Neural progenitor cell (in vitro differentiated cells): ENCODE measurements around the gene SLC35F2. TPM values are rescaled to one million over a fixed set of nuclear protein-coding genes. Genes with fewer than 3 reads are reported as not detected.

Experiments
- DNase-seq: peaks from one replicate; pipeline ENCODE4 v3.0.0-alpha.2; 2016; ENCODE audit warnings: low spot score
- H2AFZ ChIP-seq: fragments of 200-600 bp; sonication (generic); replicated peaks from 2 replicates; pipeline ENCODE4 v1.6.1; 2016; ENCODE audit warnings: antibody characterized with exemption
- H3F3A ChIP-seq: fragments of 200-600 bp; sonication (generic); 2 replicates; pipeline ENCODE4 v1.6.1; 2016; ENCODE audit warnings: antibody characterized with exemption, low read depth
- H3K27ac ChIP-seq: fragments of 200-600 bp; sonication (generic); 2 replicates; pipeline ENCODE4 v1.5.1; 2016; ENCODE audit warnings: mild to moderate bottlenecking
- H3K27me3 ChIP-seq: fragments of 200-600 bp; sonication (generic); 2 replicates; pipeline ENCODE4 v1.6.1; 2016; ENCODE audit warnings: mild to moderate bottlenecking, moderate library complexity
- H3K36me3 ChIP-seq: fragments of 200-600 bp; sonication (generic); 2 replicates; pipeline ENCODE4 v1.5.1; 2016
- H3K4me1 ChIP-seq: fragments of 200-600 bp; sonication (generic); 2 replicates; pipeline ENCODE4 v1.6.1; 2016; ENCODE audit warnings: mixed run types
- H3K4me2 ChIP-seq: fragments of 200-600 bp; sonication (generic); 2 replicates; pipeline ENCODE4 v1.6.1; 2016
- H3K4me3 ChIP-seq: fragments of 200-600 bp; sonication (generic); 2 replicates; pipeline ENCODE4 v1.5.1; 2016
- H3K79me2 ChIP-seq: fragments of 200-600 bp; sonication (generic); 2 replicates; pipeline ENCODE4 v1.6.1; 2016; ENCODE audit warnings: low read depth
- H3K9ac ChIP-seq: fragments of 200-600 bp; sonication (generic); 2 replicates; pipeline ENCODE4 v1.6.1; 2016
- H3K9me3 ChIP-seq: fragments of 200-600 bp; sonication (generic); 2 replicates; pipeline ENCODE4 v1.5.1; 2016; ENCODE audit warnings: low read depth
- H4K20me1 ChIP-seq: fragments of 200-600 bp; sonication (generic); 2 replicates; pipeline ENCODE4 v1.6.1; 2016; ENCODE audit warnings: low read depth
- H3K27ac Mint-ChIP-seq: 3 replicates; pipeline ENCODE4 v1.8.0; 2021; ENCODE audit warnings: mixed read lengths
- H3K27me3 Mint-ChIP-seq: 2 replicates; pipeline ENCODE4 v1.8.0; 2022; ENCODE audit warnings: low read depth, mild to moderate bottlenecking, inconsistent platforms, moderate library complexity, mixed read lengths; ENCODE audit not compliant: insufficient read depth
- H3K36me3 Mint-ChIP-seq: 3 replicates; pipeline ENCODE4 v1.8.0; 2021; ENCODE audit warnings: mixed read lengths
- H3K4me1 Mint-ChIP-seq: 3 replicates; pipeline ENCODE4 v1.8.0; 2021; ENCODE audit warnings: mixed read lengths
- H3K4me3 Mint-ChIP-seq: 3 replicates; pipeline ENCODE4 v1.8.0; 2021; ENCODE audit warnings: mild to moderate bottlenecking, moderate library complexity, mixed read lengths
- H3K9me3 Mint-ChIP-seq: 3 replicates; pipeline ENCODE4 v1.8.0; 2020; ENCODE audit warnings: mixed read lengths
- CTCF ChIP-seq: fragments of 200-600 bp; sonication (generic); IDR thresholded peaks from 2 replicates; pipeline ENCODE4 v1.5.1; 2017; ENCODE audit warnings: antibody characterized with exemption, mild to moderate bottlenecking
- EZH2 ChIP-seq: fragments of 200-600 bp; sonication (generic); IDR thresholded peaks from 2 replicates; pipeline ENCODE4 v1.6.1; 2017; ENCODE audit warnings: antibody characterized with exemption, mild to moderate bottlenecking, moderate library complexity
- EZH2phosphoT487 ChIP-seq: fragments of 200-600 bp; sonication (generic); IDR thresholded peaks from 2 replicates; pipeline ENCODE4 v1.6.1; 2017; ENCODE audit warnings: antibody characterized with exemption
- total RNA-seq: library from RNA; depleted of rRNA; stranded (reverse); fragments of >200 nt; gene quantifications from 2 replicates; pipeline ENCODE4 v1.2.3, GENCODE V29; 2015; ENCODE audit warnings: low replicate concordance

The SLC35F2 gene
- total RNA-seq, 1 donor from 2014 or later = 9.8 TPM

GRCh38 chr11:107789767-107790166 is 68.8 kb downstream of the SLC35F2 start:
- Mint-ChIP-seq H3K4me3 (no peak overlapping the region), H3K4me1 (peaks cover 18% of the 10 kb centered on the region), H3K36me3 (no peaks in the 10 kb centered on the region), H3K27ac (no peak overlapping the region), H3K27me3 (no peaks in the 10 kb centered on the region), H3K9me3 (no peaks in the 10 kb centered on the region)
- Histone ChIP-seq H3K4me3 (no peak overlapping the region), H2AFZ (no peak overlapping the region), H3F3A (no peaks in the 10 kb centered on the region), H4K20me1 (no peaks in the 10 kb centered on the region), H3K9ac (no peak overlapping the region), H3K4me2 (no peak overlapping the region), H3K36me3 (no peaks in the 10 kb centered on the region), H3K79me2 (no peaks in the 10 kb centered on the region), H3K27me3 (no peaks in the 10 kb centered on the region), H3K27ac (no peak overlapping the region), H3K4me1 (no peaks in the 10 kb centered on the region), H3K9me3 (no peaks in the 10 kb centered on the region)
- TF ChIP-seq EZH2 (no peak), CTCF (no peak), EZH2phosphoT487 (no peak)
- no peak for DNase-seq

- Histone ChIP-seq H3K4me2 (no peak overlapping the region), H3K4me3 (no peak overlapping the region), H3K79me2 (no peaks in the 10 kb centered on the region), H3F3A (no peaks in the 10 kb centered on the region), H3K27ac (no peak overlapping the region), H3K36me3 (no peaks in the 10 kb centered on the region), H3K9me3 (no peaks in the 10 kb centered on the region), H3K27me3 (no peaks in the 10 kb centered on the region), H3K9ac (no peak overlapping the region), H4K20me1 (no peaks in the 10 kb centered on the region), H2AFZ (no peak overlapping the region), H3K4me1 (no peaks in the 10 kb centered on the region)
- Mint-ChIP-seq H3K27ac (no peak overlapping the region), H3K27me3 (peaks cover 2% of the 10 kb centered on the region), H3K36me3 (no peaks in the 10 kb centered on the region), H3K4me1 (peaks cover 18% of the 10 kb centered on the region), H3K9me3 (no peaks in the 10 kb centered on the region), H3K4me3 (no peak overlapping the region)
- TF ChIP-seq EZH2phosphoT487 = no peak
- TF ChIP-seq EZH2 = no peak
- TF ChIP-seq CTCF = no peak
- DNase-seq = no peak
Observed at GRCh38 chr11:107787733-107788132, 70.9 kb downstream of the SLC35F2 start.

GRCh38 chr11:107785401-107785800 is 73.2 kb downstream of the SLC35F2 start:
- Histone ChIP-seq H3K4me1 (no peaks in the 10 kb centered on the region), H2AFZ (no peak overlapping the region), H3F3A (no peaks in the 10 kb centered on the region), H4K20me1 (no peaks in the 10 kb centered on the region), H3K79me2 (no peaks in the 10 kb centered on the region), H3K36me3 (no peaks in the 10 kb centered on the region), H3K27me3 (no peaks in the 10 kb centered on the region), H3K27ac (no peak overlapping the region), H3K9ac (no peak overlapping the region), H3K4me3 (no peak overlapping the region), H3K9me3 (no peaks in the 10 kb centered on the region), H3K4me2 (no peak overlapping the region)
- H3K27me3 Mint-ChIP-seq = peaks cover 2% of the 10 kb centered on the region
- H3K27ac Mint-ChIP-seq = no peak overlapping the region
- no peaks in the 10 kb centered on the region for H3K36me3 Mint-ChIP-seq
- no peak for TF ChIP-seq EZH2
- no peak for TF ChIP-seq CTCF
- no peak for TF ChIP-seq EZH2phosphoT487
- no peak for DNase-seq
- H3K9me3 Mint-ChIP-seq = no peaks in the 10 kb centered on the region
- H3K4me1 Mint-ChIP-seq = peaks cover 6% of the 10 kb centered on the region
- no peak overlapping the region for H3K4me3 Mint-ChIP-seq

- Mint-ChIP-seq H3K27me3 (peaks cover 2% of the 10 kb centered on the region), H3K27ac (no peak overlapping the region), H3K9me3 (no peaks in the 10 kb centered on the region), H3K4me3 (no peak overlapping the region), H3K4me1 (peaks cover 8% of the 10 kb centered on the region), H3K36me3 (no peaks in the 10 kb centered on the region)
- Histone ChIP-seq H3K27ac (no peak overlapping the region), H3K4me3 (no peak overlapping the region), H3K27me3 (no peaks in the 10 kb centered on the region), H3K9ac (no peak overlapping the region), H3K4me1 (no peaks in the 10 kb centered on the region), H3K4me2 (no peak overlapping the region), H3K36me3 (no peaks in the 10 kb centered on the region), H4K20me1 (no peaks in the 10 kb centered on the region), H3K79me2 (no peaks in the 10 kb centered on the region), H3K9me3 (no peaks in the 10 kb centered on the region), H3F3A (no peaks in the 10 kb centered on the region), H2AFZ (no peak overlapping the region)
- DNase-seq = no peak
- no peak for TF ChIP-seq CTCF
- no peak for TF ChIP-seq EZH2
- TF ChIP-seq EZH2phosphoT487 = no peak
Observed at GRCh38 chr11:107783121-107783520, 75.5 kb downstream of the SLC35F2 start.
